Measurements from ENCODE around the gene KXD1.
"Not testable (repeated sequence)": the region's sequence is repeated elsewhere in the genome, so short reads cannot be mapped to it uniquely, and the experiment has no call there.

KXD1 gene

DNA sequence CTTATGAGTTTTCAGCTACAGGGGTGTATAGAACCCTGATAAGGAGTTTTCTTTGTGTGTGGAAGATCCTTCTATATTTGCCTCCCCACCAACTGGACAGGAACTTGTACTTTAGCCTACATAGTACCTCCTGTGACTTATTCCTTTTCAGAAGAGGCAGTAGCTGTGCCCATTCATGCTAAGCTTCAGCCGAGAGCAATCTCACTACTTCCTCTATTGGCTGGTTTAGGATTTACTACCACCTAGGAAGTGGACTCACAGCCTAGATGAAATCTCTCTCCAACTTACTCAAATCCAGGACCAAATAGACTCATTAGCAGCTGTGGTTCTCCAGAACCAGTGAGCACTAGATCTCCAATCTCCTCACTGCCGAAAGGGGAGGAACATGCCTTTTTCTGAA is 28.6 kb downstream of the KXD1 start:
- H3K4me1 ChIP-seq (ENCODE audit: control insufficient read depth, insufficient read depth, low read length, poor library complexity, severe bottlenecking): peaks cover 5% of the 10 kb centered on the region
- H3K36me3 ChIP-seq (ENCODE audit: control insufficient read depth, insufficient read depth, low read length): no peaks in the 10 kb centered on the region
- no peaks in the 10 kb centered on the region for H3K9me3 ChIP-seq (ENCODE audit: control insufficient read depth, low read length)
- H3K4me3 ChIP-seq (ENCODE audit: extremely low read depth, insufficient read depth, low read length, poor library complexity, severe bottlenecking): no peak overlapping the region
- 63 to 89% methylated on average over 1 of the region's 2 CpGs for WGBS, 2 experiments (ENCODE audit: insufficient coverage in 2 of 2)
- no peak overlapping the region for H3K27ac ChIP-seq (ENCODE audit: low read depth, low read length, severe bottlenecking)

DNA sequence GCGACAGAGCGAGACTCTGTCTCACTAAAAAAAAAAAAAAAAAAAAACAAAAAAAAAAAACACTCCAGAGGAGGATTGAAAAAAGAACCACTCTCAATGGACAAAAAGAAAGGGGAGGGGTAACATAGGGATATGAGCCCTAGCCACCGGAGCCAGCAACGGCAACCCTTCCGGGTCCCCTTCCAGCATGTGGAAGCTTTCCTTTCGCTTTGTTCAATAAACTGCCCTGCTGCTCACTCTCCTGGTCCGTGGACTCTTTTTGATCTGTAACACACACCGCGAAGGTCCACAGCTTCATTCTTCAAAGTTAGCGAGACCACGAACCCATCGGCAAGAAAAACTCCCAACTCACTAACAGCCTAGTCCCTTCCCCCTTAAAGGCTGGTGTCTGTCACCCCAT is 29.9 kb downstream of the KXD1 start:
- H3K27ac ChIP-seq (ENCODE audit: low read depth, low read length, severe bottlenecking): no peak overlapping the region
- no peaks in the 10 kb centered on the region for H3K36me3 ChIP-seq (ENCODE audit: control insufficient read depth, insufficient read depth, low read length)
- 94 to 95% methylated on average over 9 to 10 of the region's 12 CpGs for WGBS, 2 experiments (ENCODE audit: insufficient coverage in 2 of 2)

DNA sequence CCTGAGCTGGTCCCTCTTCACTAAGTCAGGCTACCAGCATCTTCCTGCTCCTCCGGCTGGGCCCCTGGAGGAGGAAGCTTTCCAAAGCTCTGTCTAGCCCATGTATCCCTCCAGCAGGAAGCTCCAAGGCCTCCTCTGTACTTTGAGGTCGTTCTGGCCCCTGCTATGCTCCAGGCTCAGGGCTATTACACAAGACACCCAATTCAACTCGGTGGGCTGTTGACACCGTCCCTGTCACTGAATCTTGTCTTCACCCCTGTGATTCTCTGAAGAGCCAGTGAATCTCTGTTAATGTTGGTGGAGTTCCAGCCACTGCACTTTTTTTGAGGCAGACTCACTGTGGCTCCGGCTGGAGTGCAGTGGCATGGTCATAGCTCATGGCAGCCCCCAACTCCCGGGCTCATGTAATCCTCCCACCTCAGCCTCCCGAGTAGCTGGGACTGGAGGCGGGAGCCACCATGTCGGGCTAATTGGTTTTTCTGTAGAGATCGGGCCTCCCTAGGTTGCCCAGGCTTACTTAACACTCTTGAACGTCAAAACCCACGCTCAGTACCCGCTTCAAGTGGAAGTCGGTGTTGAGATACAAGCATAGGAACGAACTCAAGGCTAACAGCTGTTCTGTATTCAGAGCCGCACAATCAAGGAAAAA is 30.4 kb downstream of the KXD1 start:
- no peaks in the 10 kb centered on the region for H3K36me3 ChIP-seq (ENCODE audit: control insufficient read depth, insufficient read depth, low read length)
- WGBS, 2 experiments (ENCODE audit: insufficient coverage in 2 of 2): 52 to 59% methylated on average over 15 to 16 of the region's 16 CpGs
- H3K4me3 ChIP-seq (ENCODE audit: extremely low read depth, insufficient read depth, low read length, poor library complexity, severe bottlenecking): peak overlapping the region; percentile 77
- H3K27ac ChIP-seq (ENCODE audit: low read depth, low read length, severe bottlenecking): peak overlapping the region; percentile 85
- peaks cover 5% of the 10 kb centered on the region for H3K4me1 ChIP-seq (ENCODE audit: control insufficient read depth, insufficient read depth, low read length, poor library complexity, severe bottlenecking)
- no peaks in the 10 kb centered on the region for H3K9me3 ChIP-seq (ENCODE audit: control insufficient read depth, low read length)

More for the DNA sequence above, 29.9 kb downstream of the KXD1 start:
- Histone ChIP-seq H3K9me3 (ENCODE audit: control insufficient read depth, low read length) (no peaks in the 10 kb centered on the region), H3K4me1 (ENCODE audit: control insufficient read depth, insufficient read depth, low read length, poor library complexity, severe bottlenecking) (peaks cover 5% of the 10 kb centered on the region), H3K4me3 (ENCODE audit: extremely low read depth, insufficient read depth, low read length, poor library complexity, severe bottlenecking) (no peak overlapping the region)

DNA sequence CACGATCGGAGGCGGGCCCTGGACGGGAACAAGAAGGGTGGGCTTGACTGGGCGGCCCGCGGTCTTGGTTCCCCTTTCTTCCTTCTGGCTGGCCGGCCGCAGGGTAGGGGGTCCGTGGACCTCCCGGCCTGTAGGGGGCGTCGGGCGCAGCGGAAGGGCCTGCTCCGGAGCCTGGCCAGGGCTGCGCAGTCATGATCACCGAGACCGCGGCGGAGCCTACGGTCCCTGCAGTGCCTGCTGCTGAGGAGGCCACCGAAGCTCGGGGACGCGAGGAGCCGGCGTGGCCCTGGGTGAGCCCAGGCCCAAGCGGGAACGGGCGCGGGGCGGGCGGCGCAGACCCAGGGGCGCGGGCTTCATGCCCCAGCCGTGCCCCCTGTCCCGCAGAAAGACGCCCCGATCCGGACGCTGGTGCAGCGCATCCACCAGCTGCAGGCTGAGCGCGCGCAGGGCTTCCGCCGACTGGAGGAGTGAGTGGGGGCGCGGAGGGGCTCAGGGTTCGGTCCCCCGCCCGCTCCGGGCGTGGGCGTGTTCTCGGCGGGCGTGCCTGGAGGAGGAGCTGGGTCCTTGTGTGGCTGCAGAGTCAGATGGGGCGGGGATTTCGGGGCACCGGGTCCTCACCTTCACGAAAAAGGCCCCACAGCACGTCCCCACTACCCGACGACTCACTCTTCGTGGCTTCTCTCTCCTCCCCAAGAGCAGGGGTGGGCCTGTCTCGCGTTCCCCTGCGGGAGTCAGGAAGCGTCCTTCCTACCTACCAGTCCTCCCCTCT is 31.1 kb downstream of the KXD1 start, which contains the start of gene REX1BD:
REX1BD (plus strand) TSS at position 188 of the 769 bp plus-strand sequence; CDS start at position 192, 4 bp downstream.
- Histone ChIP-seq H3K27ac (ENCODE audit: low read depth, low read length, severe bottlenecking) (peak within 1 kb of the TSS; percentile 85), H3K4me1 (ENCODE audit: control insufficient read depth, insufficient read depth, low read length, poor library complexity, severe bottlenecking) (peaks cover 5% of the 10 kb centered on the region), H3K4me3 (ENCODE audit: extremely low read depth, insufficient read depth, low read length, poor library complexity, severe bottlenecking) (peak within 1 kb of the TSS; percentile 77), H3K36me3 (ENCODE audit: control insufficient read depth, insufficient read depth, low read length) (no peaks in the 10 kb centered on the region), H3K9me3 (ENCODE audit: control insufficient read depth, low read length) (no peaks in the 10 kb centered on the region)
- WGBS, 2 experiments (ENCODE audit: insufficient coverage in 2 of 2): 1% methylated on average over 52 to 69 of the region's 72 CpGs

DNA sequence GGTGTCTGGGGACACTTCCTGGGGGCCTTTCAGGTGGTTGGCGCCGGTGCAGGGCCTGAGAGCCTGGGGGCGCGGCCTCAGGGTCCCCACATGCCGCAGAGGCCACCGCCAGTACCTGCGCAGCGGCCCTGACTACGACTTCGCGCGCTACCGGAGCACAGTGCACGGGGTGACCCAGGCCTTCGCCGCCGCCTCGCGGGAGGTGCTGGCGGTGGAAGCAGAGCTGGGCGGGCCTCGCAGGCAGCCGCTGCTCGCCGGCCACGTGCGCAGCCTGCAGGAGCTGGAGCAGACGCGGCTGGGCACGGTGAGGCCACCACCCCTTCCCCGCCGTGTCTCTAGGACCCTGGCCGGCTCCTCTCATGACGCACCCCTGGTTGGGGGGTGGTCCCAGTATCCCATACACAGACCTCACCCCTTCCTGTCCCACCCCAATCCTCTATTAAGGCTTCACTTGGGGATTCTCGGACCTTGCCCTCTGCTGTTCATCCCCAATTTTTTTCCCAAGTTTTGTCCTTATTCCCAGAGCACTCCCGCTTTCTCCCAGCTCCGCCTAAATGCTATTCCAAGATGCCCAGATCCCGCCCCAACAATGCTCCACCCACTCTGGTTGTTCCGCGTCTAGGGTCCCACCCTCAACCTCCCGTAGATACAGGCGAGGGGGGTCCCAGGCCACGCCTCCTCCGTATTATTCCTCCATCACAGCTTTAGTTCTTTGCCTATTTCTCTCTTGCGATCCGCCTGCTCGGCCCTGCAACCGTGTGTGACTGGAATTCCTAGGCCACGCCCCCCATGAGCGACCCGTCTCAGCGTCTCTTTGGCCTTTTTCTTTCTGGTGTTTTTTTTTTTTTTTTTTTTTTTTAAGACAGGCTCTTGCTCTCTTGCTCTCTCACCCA is 32.0 kb downstream of the KXD1 start:
- WGBS, 2 experiments (ENCODE audit: insufficient coverage in 2 of 2): 0% methylated on average over 18 to 41 of the region's 52 CpGs
- peak overlapping the region; percentile 85 for H3K27ac ChIP-seq (ENCODE audit: low read depth, low read length, severe bottlenecking)

DNA sequence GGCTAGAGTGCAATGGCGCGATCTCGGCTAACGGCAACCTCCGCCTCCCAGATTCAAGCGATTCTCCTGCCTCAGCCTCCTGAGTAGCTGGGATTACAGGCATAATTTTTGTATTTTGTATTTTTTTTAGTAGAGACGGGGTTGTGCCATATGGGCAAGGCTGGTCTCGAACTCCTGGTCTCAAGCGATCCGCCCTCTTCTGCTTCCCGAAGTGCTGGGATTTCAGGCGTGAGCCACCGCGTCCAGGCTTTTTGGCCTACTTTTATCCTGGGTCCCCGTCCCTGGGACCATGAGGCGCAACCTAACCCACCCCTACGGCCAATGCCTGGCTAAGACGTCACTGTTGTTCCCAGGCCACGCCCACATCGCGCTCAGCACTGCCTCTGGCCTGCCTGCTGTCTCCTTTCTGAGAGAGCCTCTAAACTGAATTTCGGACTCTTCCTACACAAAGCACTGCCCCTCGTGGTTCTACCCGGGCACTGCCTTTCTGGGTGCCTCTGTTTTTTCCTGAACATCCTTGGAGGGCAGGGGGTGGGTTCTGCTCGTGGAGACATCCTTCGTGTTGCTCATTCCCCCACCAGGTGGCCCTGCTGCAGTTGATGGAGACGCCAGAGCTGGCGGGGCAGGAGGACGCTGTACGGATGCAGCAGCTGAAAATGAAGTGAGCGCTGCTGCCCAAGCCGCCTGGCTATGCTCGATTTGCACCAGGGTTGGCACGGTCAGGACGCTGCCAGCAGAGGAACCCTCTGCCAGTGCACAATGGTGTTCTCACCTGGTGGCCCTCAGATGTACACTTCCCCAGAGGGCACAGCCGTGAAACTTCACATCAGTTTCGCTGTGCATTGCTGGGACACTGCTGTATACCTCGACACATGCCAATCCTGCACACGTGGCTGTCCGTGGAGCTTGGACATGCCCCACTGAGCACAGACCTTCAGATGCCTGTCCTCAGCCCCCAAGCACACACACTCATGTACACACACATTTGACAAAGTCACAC is 32.9 kb downstream of the KXD1 start:
- H3K4me3 ChIP-seq (ENCODE audit: extremely low read depth, insufficient read depth, low read length, poor library complexity, severe bottlenecking): peak overlapping the region; percentile 77
- no peaks in the 10 kb centered on the region for H3K36me3 ChIP-seq (ENCODE audit: control insufficient read depth, insufficient read depth, low read length)
- peaks cover 5% of the 10 kb centered on the region for H3K4me1 ChIP-seq (ENCODE audit: control insufficient read depth, insufficient read depth, low read length, poor library complexity, severe bottlenecking)
- H3K9me3 ChIP-seq (ENCODE audit: control insufficient read depth, low read length): no peaks in the 10 kb centered on the region
- WGBS, 2 experiments (ENCODE audit: insufficient coverage in 2 of 2): 38 to 40% methylated on average over 30 to 31 of the region's 40 CpGs
- H3K27ac ChIP-seq (ENCODE audit: low read depth, low read length, severe bottlenecking): peak overlapping the region; percentile 85

More for the DNA sequence above, 32.0 kb downstream of the KXD1 start:
- Histone ChIP-seq H3K9me3 (ENCODE audit: control insufficient read depth, low read length) (no peaks in the 10 kb centered on the region), H3K4me1 (ENCODE audit: control insufficient read depth, insufficient read depth, low read length, poor library complexity, severe bottlenecking) (peaks cover 5% of the 10 kb centered on the region), H3K4me3 (ENCODE audit: extremely low read depth, insufficient read depth, low read length, poor library complexity, severe bottlenecking) (peak overlapping the region; percentile 77), H3K36me3 (ENCODE audit: control insufficient read depth, insufficient read depth, low read length) (no peaks in the 10 kb centered on the region)

DNA sequence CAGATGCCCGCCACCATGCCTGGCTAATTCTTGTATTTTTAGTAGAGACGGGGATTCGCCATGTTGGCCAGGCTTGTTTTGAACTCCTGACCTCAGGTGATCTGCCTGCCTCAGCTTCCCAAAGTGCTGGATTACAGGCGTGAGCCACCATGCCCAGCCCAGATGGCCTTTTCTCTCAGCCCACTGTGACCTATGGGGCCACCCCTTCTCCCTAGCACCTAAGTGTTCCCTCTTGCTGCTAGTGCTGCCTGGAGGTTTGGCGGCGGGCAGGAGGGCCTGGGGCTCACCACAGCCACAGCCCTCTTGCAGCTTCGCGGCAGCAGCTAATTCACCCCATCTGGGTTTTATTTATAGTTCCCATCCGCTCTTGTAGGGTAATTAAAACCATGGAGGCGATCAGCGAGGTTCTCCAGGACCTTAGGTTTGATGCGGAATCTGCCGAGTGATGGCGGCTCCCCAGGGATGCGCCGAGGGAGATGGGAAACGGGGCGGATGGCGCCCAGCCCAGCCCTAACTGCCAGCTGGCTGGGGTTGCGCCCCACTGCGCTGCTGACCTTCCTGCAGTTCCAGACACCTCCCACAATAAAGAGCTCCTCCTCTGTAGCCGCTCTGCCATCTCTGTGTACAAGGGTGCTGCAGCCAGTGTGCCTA is 34.2 kb downstream of the KXD1 start:
- no peak overlapping the region for H3K27ac ChIP-seq (ENCODE audit: low read depth, low read length, severe bottlenecking)
- H3K9me3 ChIP-seq (ENCODE audit: control insufficient read depth, low read length): no peaks in the 10 kb centered on the region
- H3K4me1 ChIP-seq (ENCODE audit: control insufficient read depth, insufficient read depth, low read length, poor library complexity, severe bottlenecking): peaks cover 5% of the 10 kb centered on the region
- WGBS, 2 experiments (ENCODE audit: insufficient coverage in 2 of 2): 95 to 98% methylated on average over 16 to 17 of the region's 22 CpGs
- H3K36me3 ChIP-seq (ENCODE audit: control insufficient read depth, insufficient read depth, low read length): no peaks in the 10 kb centered on the region
- H3K4me3 ChIP-seq (ENCODE audit: extremely low read depth, insufficient read depth, low read length, poor library complexity, severe bottlenecking): no peak overlapping the region

DNA sequence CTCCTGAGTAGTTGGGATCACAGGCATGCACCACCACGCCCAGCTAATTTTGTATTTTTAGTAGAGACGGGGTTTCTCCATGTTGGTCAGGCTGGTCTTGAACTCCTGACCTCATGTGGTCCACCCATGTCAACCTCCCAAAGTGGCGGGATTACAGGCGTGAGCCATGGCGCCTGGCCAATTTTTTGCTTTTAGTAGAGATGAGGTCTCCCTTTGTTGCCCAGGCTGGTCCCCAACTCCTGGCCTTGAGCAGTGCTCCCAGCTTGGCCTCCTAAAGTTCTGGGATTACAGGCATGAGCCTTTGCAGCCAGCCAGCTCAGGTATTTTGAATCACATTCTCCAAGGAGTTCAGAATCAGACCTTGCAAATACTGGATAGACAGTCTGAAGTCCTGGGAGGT is 35.1 kb downstream of the KXD1 start:
- H3K36me3 ChIP-seq (ENCODE audit: control insufficient read depth, insufficient read depth, low read length); H3K27ac ChIP-seq (ENCODE audit: low read depth, low read length, severe bottlenecking); H3K4me1 ChIP-seq (ENCODE audit: control insufficient read depth, insufficient read depth, low read length, poor library complexity, severe bottlenecking); H3K4me3 ChIP-seq (ENCODE audit: extremely low read depth, insufficient read depth, low read length, poor library complexity, severe bottlenecking); H3K9me3 ChIP-seq (ENCODE audit: control insufficient read depth, low read length): not testable (repeated sequence)
- 100% methylated on average over 3 to 5 of the region's 5 CpGs for WGBS, 2 experiments (ENCODE audit: insufficient coverage in 2 of 2)

DNA sequence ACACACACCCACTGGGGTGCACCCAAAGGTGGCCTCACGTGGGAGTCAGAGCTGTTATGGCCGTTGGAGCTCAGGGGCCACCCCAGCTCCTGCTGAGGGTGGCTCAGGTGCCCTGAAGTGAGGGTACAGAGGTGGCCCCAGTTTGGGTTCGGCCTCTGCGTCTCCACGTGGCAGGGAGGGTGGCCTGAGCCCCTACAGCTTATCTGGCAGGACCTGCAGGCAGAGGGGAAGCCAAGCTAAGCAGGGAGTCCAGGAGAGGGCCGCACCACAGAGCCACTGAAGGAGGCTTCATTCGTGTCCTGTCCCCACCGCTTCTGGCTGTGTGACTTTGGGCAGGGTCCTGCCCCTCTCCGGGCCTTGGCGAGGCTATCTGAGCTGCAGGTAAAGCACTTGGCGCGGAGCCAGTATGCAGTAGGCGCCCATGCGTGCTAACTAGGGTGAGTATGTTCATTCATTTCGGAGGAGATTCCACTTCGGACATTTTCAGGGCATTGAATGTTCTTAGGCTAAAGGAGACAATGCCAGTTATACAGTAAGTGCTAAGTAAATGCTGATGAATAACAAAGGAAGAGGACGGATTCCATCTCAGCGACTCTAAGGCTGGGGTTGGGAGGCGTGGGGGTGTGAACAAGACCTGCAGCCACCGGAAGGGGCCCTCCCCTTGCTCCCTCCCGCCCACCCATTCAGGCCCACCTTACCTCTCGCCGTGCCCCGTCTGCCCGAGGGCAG is 35.9 kb downstream of the KXD1 start:
- no peaks in the 10 kb centered on the region for H3K36me3 ChIP-seq (ENCODE audit: control insufficient read depth, insufficient read depth, low read length)
- 50 to 56% methylated on average over 16 to 17 of the region's 25 CpGs for WGBS, 2 experiments (ENCODE audit: insufficient coverage in 2 of 2)
- H3K4me1 ChIP-seq (ENCODE audit: control insufficient read depth, insufficient read depth, low read length, poor library complexity, severe bottlenecking): no peaks in the 10 kb centered on the region
- no peak overlapping the region for H3K27ac ChIP-seq (ENCODE audit: low read depth, low read length, severe bottlenecking)
- H3K9me3 ChIP-seq (ENCODE audit: control insufficient read depth, low read length): no peaks in the 10 kb centered on the region
- H3K4me3 ChIP-seq (ENCODE audit: extremely low read depth, insufficient read depth, low read length, poor library complexity, severe bottlenecking): peak overlapping the region; percentile 28
